OCI-LY7 (cell line): Measurements from ENCODE around the gene IRX5. TPM values are rescaled to one million over a fixed set of nuclear protein-coding genes. Genes with fewer than 3 reads are reported as not detected.

Experiments used
- BruUV-seq: library from RNA; stranded (reverse); fragments of 400-500 nt; replicated peaks from 2 replicates; lab custom pipeline; 2021; lab: Mats Ljungman, UMichigan
- CTCF ChIA-PET: fragments of 300-600 bp; sonication (Branson Sonifier 250); formaldehyde crosslinking; loops from one replicate; lab custom pipeline; 2022; ENCODE audit warnings: antibody characterized with exemption; ENCODE audit not compliant: unreplicated experiment; lab: Charles Lee
- POLR2A ChIA-PET: fragments of 300-600 bp; sonication (Branson Sonifier 250); formaldehyde crosslinking; loops from one replicate; lab custom pipeline; 2022; ENCODE audit warnings: antibody characterized with exemption; lab: Charles Lee
- DNase-seq: peaks from one replicate; pipeline ENCODE4 v3.0.0-alpha.2; 2015; ENCODE audit warnings: low spot score
- H2AFZ ChIP-seq: fragments of 200-600 bp; sonication (generic), shearing (Covaris generic); 2 replicates; pipeline ENCODE4 v1.6.1; 2014; ENCODE audit warnings: mild to moderate bottlenecking, antibody characterized with exemption, low read length, moderate library complexity
- H3K27ac ChIP-seq: fragments of 200-600 bp; sonication (generic); 2 replicates; pipeline ENCODE4 v1.5.1; 2014; ENCODE audit warnings: mixed run types, low read depth, mild to moderate bottlenecking, moderate library complexity, low read length, inconsistent platforms; ENCODE audit not compliant: poor library complexity, severe bottlenecking
- H3K36me3 ChIP-seq: fragments of 200-600 bp; sonication (generic); 2 replicates; pipeline ENCODE4 v1.6.1; 2014; ENCODE audit warnings: mild to moderate bottlenecking, antibody characterized with exemption, low read length, moderate library complexity, mixed read lengths; ENCODE audit not compliant: insufficient read depth
- H3K4me1 ChIP-seq: fragments of 200-600 bp; sonication (generic); 2 replicates; pipeline ENCODE4 v1.5.1; 2014; ENCODE audit warnings: mild to moderate bottlenecking, low read length; ENCODE audit not compliant: insufficient read depth, poor library complexity, severe bottlenecking
- H3K4me2 ChIP-seq: fragments of 200-600 bp; sonication (generic); 2 replicates; pipeline ENCODE4 v1.6.1; 2014; ENCODE audit warnings: mild to moderate bottlenecking, low read length
- H3K4me3 ChIP-seq: fragments of 200-600 bp; sonication (generic); 2 replicates; pipeline ENCODE4 v1.5.1; 2014; ENCODE audit warnings: mild to moderate bottlenecking, low read depth, low read length; ENCODE audit not compliant: poor library complexity, severe bottlenecking
- H3K79me2 ChIP-seq: fragments of 200-600 bp; sonication (generic); 2 replicates; pipeline ENCODE4 v1.6.1; 2016; ENCODE audit warnings: low read depth, mild to moderate bottlenecking, low read length, moderate library complexity, mixed read lengths; ENCODE audit not compliant: insufficient read depth
- H3K9me2 ChIP-seq: fragments of 200-600 bp; sonication (generic); 2 replicates; pipeline ENCODE4 v1.6.1; 2016; ENCODE audit warnings: mild to moderate bottlenecking, low read length, mixed read lengths; ENCODE audit not compliant: insufficient read depth
- H3K9me3 ChIP-seq: fragments of 200-600 bp; sonication (generic); 2 replicates; pipeline ENCODE4 v1.6.1; 2014; ENCODE audit warnings: mild to moderate bottlenecking, mixed run types, low read length, mixed read lengths
- H4K20me1 ChIP-seq: fragments of 200-600 bp; sonication (generic); 2 replicates; pipeline ENCODE4 v1.6.1; 2014; ENCODE audit warnings: mild to moderate bottlenecking, antibody characterized with exemption, low read length, moderate library complexity, mixed read lengths; ENCODE audit not compliant: insufficient read depth
- CTCF ChIP-seq: fragments of 200-600 bp; sonication (generic); conservative IDR thresholded peaks from 2 replicates; pipeline ENCODE4 v1.5.1; 2014; ENCODE audit warnings: mild to moderate bottlenecking, antibody characterized with exemption, low read length, moderate library complexity, mixed read lengths
- EZH2phosphoT487 ChIP-seq: fragments of 200-600 bp; sonication (generic); IDR thresholded peaks from 2 replicates; pipeline ENCODE4 v1.6.1; 2018; ENCODE audit warnings: low read depth, borderline replicate concordance, mild to moderate bottlenecking, mixed run types, antibody characterized with exemption, low read length, moderate library complexity, mixed read lengths
- intact Hi-C: fragments of 100-400 bp; cut with micrococcal nuclease; formaldehyde crosslinking; loops from one replicate; pipeline ENCODE4 v1.10.0; 2022; ENCODE audit not compliant: unreplicated experiment
- total RNA-seq, 2 experiments: library from RNA; depleted of rRNA in 1 of 2; stranded (reverse); fragments of >200 nt in 1 of 2; shearing (Covaris generic) in 1 of 2; gene quantifications; 2 replicates each; pipeline ENCODE4 v1.2.3, GENCODE V29; 2014 to 2022

The IRX5 gene
- total RNA-seq, 2 experiments from 2014 or later, result 5.1 to 5.9 TPM

- intact Hi-C loops, result no loop called here
- no TSS peak for BruUV-seq
- Histone ChIP-seq H3K79me2 (no peaks in the 10 kb centered on the region), H3K4me1 (no peaks in the 10 kb centered on the region), H3K4me3 (no peak overlapping the region), H3K9me2 (no peaks in the 10 kb centered on the region), H3K9me3 (no peaks in the 10 kb centered on the region), H3K36me3 (no peaks in the 10 kb centered on the region), H3K27ac (no peak overlapping the region), H2AFZ (no peak overlapping the region), H4K20me1 (no peaks in the 10 kb centered on the region), H3K4me2 (no peak overlapping the region)
- POLR2A ChIA-PET, result no interaction called here
- TF ChIP-seq CTCF (no peak), EZH2phosphoT487 (no peak)
- CTCF ChIA-PET, result no interaction called here
- DNase-seq, result no peak
These were observed 14.4 kb downstream of the IRX5 start for GRCh38 chr16:54945063-54945462.

GRCh38 chr16:54946909-54947308, 16.2 kb downstream of the IRX5 start:
- TF ChIP-seq EZH2phosphoT487 (no peak), CTCF (no peak)
- Histone ChIP-seq H3K4me3 (no peak overlapping the region), H3K4me2 (no peak overlapping the region), H3K9me2 (no peaks in the 10 kb centered on the region), H3K36me3 (no peaks in the 10 kb centered on the region), H2AFZ (no peak overlapping the region), H3K9me3 (no peaks in the 10 kb centered on the region), H3K4me1 (no peaks in the 10 kb centered on the region), H4K20me1 (no peaks in the 10 kb centered on the region), H3K79me2 (no peaks in the 10 kb centered on the region), H3K27ac (no peak overlapping the region)
- intact Hi-C loops, result no loop called here
- ChIA-PET CTCF (no interaction called here), POLR2A (interaction anchor here (0.6 to 1.9 kb wide), 2 partner anchors 12 to 16 kb away, joined by 3 to 5 read pairs; partner anchors contain the start of gene IRX5)
- DNase-seq, result no peak
- BruUV-seq, result no TSS peak

GRCh38 chr16:54947616-54948015, 17.0 kb downstream of the IRX5 start:
- ChIA-PET CTCF (interaction anchor here (0.5 kb wide), 1 partner anchor 378 kb away, joined by 8 read pairs; no protein-coding TSS in a partner anchor), POLR2A (interaction anchor here (1.9 kb wide), 1 partner anchor 17 kb away, joined by 5 read pairs; the partner anchor contains the start of gene IRX5)
- Histone ChIP-seq H3K4me1 (no peaks in the 10 kb centered on the region), H3K4me3 (no peak overlapping the region), H3K9me3 (no peaks in the 10 kb centered on the region), H3K9me2 (no peaks in the 10 kb centered on the region), H4K20me1 (no peaks in the 10 kb centered on the region), H3K79me2 (no peaks in the 10 kb centered on the region), H3K27ac (no peak overlapping the region), H3K4me2 (no peak overlapping the region), H3K36me3 (no peaks in the 10 kb centered on the region), H2AFZ (no peak overlapping the region)
- TF ChIP-seq CTCF (no peak), EZH2phosphoT487 (no peak)
- no TSS peak for BruUV-seq
- DNase-seq, result no peak
- intact Hi-C loops, result no loop called here
